ENCODE measurements around the gene TOP3A.

Gene TOP3A

GRCh38 chr17:18231164-18231563 is 83.6 kb downstream of the TOP3A start:
- DNase-seq (ENCODE audit: low read depth) = no peak

- no peak for DNase-seq (ENCODE audit: low read depth)
Measured at GRCh38 chr17:18230288-18231141, 84.3 kb downstream of the TOP3A start.

GRCh38 chr17:18229771-18230170 is 85.0 kb downstream of the TOP3A start:
- no peak for DNase-seq (ENCODE audit: low read depth)

GRCh38 chr17:18229254-18229653 is 85.5 kb downstream of the TOP3A start:
- DNase-seq (ENCODE audit: low read depth) = no peak

GRCh38 chr17:18228176-18228682 is 86.6 kb downstream of the TOP3A start:
- no peak for DNase-seq (ENCODE audit: low read depth)

- DNase-seq (ENCODE audit: low read depth) = no peak
Measured at GRCh38 chr17:18227635-18228034, 87.2 kb downstream of the TOP3A start.

- peak; percentile 36 for DNase-seq (ENCODE audit: low read depth)
Measured at GRCh38 chr17:18226284-18226945, 88.4 kb downstream of the TOP3A start.

- DNase-seq (ENCODE audit: low read depth) = no peak
Measured at GRCh38 chr17:18225642-18226283, 89.0 kb downstream of the TOP3A start.

- peak; percentile 97 for DNase-seq (ENCODE audit: low read depth)
Measured at GRCh38 chr17:18225121-18225641, 89.6 kb downstream of the TOP3A start, which contains the start of gene LLGL1. LLGL1 (plus strand) TSS chr17:18225635; CDS start chr17:18225683, 48 bp downstream.

- DNase-seq (ENCODE audit: low read depth) = peak; percentile 59
Measured at GRCh38 chr17:18224387-18225120, 90.2 kb downstream of the TOP3A start.

- peak; percentile 33 for DNase-seq (ENCODE audit: low read depth)
Measured at GRCh38 chr17:18224053-18224386, 90.8 kb downstream of the TOP3A start.

Data from ELR (cell line).